Activated CD8-positive, alpha-beta memory T cell treated with anti-CD3 and anti-CD28 coated beads, Interleukin-2, amount 50 U/mL, for 1 hour (primary cell): ENCODE data around the gene LRRC8D.

ENCODE experiments used
- DNase-seq: peaks from one replicate; pipeline ENCODE4 v3.0.0-alpha.2; 2020; ENCODE audit errors: extremely low read depth

Gene LRRC8D

DNA sequence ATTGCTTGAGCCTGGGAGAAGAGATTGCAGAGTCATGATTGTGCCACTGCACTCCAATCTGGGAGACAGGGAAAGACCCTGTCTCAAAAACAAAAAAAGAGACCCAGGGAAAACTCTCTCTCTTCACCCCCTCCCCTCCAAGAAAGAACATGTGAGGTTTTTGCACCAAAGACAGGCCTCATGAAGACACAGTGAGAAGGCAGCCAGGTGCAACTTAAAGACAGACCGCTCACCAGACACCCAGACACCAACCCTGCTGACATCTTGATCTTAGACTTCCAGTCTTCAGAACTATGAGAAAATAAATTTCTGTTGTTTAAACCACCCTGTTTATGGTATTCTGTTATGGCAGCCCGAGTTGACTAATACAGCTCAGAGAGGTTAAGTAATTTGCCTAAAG is 13.3 kb upstream of the LRRC8D start:
- DNase-seq = no peak

DNA sequence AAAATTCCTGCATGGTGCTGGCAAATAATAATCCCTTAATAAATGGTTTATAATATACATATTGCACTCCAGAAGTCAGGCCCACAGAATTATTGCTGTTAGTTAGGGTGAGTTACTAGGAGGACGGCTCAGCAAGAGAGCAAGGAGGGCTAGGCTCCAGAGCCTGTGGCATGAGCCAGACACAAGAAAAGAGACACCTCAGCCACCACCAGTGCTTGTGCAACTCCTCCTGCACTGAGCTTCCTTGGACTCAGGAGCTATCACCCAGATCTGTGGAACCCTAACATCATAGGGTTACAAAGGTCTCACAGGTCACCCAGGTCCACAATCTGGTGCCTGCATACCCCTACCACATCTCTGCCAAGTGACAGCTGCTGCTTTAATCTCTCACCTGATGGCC is 12.8 kb upstream of the LRRC8D start:
- DNase-seq = no peak

DNA sequence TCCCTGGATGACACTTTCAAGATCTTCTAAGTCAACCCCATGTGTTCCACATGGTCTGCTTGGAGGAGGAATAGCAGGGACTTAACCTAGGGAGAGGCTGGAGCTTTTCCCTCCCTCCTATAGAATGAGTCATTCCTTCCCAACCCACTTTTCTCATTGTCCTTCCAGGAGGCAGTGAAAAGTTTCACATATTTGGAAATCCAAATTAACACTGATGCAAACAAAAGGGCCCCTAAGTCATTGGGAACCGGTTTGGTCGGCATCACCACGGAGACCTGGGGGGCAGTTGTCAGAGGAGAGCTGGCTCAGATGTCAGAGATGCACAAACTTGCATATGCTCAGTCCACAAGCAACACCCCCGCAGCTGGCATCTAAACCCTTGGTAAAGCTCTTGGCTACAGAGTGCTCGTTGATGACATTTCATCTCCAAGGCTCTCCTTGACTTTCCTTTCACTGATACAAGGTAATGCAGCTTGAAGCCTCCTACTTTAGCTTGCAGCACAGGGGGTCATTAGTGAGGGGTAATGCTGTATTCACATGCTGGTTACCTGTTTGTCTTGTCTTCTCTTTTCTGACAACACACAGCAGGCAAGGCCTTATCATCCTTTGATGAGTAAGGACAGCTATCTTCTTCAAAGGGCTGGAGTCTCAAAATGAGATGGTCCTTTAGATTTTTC is 12.3 kb upstream of the LRRC8D start:
- no peak for DNase-seq

DNA sequence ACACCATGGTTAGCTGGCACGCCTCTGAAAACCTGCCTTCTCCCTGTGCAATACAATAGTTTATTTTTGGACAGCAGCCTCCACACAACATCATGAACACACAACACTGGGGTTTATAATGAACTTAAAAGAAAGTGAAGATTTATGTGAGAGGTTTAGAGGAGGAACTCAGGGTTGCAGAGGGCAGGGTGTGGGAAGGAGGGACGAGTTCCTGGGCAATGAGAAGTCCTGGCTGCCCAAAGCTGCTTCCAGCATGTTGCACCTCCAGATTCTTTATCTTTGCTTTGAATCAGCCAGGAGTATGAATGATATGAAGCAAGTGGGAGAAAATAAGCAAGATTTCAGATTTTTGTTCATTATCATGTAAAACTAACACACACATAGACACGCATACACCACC is 11.3 kb upstream of the LRRC8D start:
- DNase-seq = no peak

DNA sequence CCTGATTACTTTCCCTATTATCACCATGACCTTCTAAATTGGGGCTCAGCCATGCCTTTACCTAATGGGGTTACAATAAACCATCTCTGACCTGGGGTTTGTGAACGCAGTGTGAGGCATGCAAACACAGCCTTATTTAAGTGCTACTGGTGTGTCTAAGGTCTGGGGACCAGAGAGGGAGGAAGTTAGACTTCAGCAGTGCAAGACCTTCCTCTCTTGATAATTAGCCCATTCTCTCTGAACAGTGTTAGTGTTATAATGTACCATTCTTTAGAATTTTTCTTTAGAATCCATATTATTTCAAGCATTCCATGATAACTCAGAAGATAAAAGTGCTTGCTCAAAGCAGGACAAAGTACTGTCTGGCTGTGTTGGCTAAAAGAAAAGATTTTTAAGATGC is 10.5 kb upstream of the LRRC8D start:
- DNase-seq = no peak

DNA sequence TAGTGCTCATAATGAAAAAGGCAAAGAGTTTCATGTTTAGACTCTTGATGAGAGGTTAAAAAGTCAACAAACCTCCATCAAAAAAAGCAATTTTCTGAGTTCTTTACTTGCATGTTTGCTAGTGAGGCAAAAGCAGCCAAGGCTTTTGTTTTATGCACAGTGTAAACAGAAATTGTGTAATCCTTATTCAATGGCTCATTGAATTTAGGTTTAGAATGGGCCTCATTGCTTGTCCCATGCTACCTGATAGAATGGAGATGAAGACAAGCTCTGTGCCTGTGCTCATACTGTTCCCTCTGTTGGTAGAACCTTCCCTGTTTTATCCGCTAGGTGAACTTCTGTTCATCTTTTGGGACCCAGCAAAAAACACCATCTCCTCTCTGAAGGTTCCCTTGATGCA is 10.0 kb upstream of the LRRC8D start:
- no peak for DNase-seq

DNA sequence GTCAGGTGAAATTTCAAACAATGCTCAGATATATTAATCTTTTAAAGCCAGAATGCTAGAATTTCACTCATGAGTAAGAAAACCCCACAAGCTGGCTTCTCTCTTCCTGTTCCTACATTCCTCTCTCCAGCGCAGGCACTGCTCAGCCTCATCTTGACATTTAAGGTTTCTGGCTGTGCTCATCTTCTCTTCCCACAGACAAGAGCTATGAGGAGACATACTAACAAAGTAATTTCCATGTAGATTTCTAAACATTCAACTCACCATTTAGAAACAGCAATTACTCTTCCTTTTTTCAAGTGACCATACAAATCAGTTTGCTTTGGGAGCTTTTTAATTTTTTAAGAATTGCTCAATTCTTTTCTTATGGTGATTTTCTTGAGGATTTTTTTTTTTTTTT is 7.8 kb upstream of the LRRC8D start:
- no peak for DNase-seq

DNA sequence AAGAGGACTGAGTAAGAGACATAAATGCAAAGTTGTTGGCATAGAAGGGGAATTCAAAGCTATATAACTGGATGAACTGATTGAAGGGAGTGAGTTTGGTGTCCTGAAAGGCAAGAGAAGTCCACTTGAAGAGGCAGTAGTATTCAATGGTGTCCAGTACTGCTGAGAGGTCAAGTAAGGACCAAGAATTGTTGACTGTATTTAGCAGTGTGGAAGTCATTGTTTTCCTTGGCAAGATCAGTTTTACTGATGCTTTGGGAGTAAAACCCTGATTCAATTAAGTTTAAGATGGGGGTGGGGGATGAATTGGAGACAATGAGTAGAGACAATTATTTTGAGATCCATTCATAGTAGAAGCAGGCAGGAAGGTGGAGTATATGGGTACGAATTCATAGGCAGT is 5.8 kb upstream of the LRRC8D start:
- DNase-seq = no peak

DNA sequence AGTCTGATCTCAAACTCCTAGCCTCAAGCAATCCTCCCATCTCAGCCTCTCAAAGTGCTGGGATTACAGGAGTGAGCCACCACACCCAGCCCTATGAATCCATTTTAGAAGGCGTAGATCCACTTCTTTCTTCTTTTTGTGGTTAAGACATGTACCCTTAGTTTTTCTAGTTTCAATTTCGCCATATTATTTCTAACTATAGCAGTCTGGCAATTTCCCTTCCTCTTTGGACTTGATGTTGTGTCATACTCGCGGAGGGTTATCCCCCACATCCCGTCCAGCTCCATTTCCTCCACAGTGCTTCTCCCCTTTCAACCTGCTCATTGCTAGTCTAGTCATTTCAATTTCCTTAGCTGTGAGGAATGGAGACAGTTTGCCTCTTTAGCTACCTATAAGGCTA is 5.2 kb upstream of the LRRC8D start:
- no peak for DNase-seq

DNA sequence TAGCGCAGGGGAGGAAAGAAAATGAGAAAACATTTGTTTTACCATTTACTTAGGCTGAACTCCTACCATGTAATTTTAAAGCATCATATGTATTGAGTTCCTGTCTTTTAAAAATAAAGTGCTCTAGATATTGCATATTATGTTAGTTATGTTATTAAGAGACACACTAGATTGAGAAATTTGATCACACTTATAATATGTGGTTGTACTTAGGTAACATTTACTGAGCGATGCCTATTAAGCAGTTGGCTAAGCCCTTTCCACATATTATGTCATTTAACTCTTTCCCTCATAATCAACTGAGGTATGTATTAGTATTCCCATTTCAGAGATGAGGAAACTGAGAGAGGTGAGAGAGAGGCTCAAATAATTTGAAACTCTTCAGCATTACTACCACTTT is 4.5 kb upstream of the LRRC8D start:
- DNase-seq = no peak

DNA sequence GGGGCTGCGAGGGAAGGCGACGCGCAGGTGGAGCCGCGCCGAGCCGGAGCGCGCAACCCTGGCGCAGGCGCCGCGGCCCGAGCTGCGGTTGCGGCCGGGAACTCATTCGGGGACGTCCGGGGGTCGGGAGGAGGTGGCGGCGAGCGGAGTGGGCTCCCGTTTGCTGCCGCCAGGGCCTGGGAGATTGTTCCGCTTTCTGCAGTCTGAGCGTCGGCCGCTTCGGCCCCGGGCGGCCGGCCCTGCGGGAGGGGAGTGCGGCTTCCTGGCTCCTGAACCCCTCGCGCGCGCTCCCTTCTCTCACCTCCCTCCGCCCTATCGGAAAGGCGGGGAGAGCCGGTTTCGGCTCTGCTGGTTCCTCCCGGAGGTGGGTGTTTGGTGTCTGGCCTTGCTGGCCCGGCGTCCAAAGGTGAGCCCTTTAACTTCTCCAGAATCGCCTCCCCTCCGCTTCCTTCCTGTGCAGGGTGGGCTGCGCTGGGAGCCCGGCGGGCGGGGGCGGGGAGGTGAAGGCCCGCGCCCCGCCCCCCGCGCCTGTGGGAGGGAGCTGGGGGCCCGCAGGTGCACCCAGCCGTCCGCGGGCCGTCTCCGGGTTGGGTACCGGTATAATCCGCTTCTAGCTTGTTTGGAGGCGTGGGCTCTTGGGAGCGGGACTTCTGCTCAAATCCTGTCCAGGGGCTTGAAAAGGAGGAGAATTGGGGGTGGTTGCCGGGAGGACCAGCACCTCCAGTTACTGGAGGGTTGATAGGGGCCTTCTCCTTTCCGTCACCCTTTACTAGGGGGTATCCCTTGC is 683 bp downstream of the LRRC8D start:
- DNase-seq = no peak

DNA sequence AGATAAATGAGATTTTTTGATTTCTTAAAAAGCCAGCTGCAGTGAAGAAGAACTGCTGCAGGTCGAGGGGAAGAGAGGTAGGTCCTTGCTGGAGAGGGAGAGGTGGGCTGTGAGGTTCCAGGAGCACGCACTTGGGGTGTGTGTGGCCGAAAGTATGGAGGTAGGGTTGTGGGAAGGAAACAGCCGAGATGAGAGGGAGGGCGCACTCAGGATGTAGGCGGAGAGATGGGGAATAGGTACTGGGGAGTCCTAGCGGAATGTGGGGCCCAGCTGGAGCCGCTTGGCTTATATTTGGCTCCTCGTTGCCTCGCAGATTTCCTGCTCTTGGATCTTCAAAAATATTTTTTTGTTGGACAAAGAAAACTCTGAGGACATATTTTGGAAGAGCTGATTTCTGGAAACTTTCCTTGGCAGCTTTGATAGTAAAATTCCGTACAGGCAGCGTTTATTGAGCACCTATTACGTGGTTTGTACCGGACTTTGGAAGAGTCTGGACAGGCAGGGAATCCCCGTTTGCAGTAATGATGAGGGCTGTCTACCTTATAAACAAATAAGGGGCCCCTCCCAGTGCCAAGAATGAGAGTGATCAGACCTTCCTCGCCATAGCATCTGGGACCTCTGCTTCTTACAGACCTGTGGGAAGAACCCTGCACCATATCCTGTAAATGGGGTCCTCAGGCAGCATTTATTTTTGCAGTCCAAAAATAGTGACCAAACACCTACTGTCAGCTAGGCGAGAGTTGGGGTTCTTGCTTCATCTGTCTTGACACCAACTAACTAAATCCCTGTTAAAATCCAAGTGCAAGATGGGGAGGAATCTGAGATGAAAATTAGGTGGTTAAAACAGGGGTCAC is 1.5 kb downstream of the LRRC8D start:
- DNase-seq = no peak

DNA sequence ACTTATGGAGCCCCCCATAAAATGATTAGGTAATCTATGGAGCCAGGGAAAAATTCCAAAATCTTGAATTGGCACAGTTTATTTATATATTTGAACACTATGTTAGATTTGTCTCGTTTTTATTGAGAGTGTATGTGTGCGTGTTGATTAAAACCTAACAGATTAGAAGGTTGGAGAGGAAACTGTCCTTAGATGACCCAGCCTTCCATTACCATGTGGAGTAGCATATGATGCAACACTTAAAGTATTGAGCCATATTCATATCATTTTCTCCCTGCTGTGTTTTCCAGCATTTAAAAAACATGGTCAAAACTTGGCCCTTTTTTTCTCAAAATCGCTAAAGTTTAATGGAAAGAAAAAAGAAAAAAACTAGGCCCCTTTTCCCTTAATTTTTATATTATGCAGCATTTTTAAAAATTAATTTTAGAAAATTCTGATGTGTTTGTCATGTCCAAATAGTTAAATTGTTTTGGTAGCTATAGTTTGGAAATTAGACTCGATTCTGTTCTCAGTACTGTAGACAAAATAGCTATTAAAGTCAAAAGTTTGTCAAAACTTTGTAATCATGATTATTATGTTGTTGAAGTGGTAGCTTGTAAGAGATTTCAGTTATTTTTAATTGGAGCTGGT is 2.3 kb downstream of the LRRC8D start:
- DNase-seq = no peak

DNA sequence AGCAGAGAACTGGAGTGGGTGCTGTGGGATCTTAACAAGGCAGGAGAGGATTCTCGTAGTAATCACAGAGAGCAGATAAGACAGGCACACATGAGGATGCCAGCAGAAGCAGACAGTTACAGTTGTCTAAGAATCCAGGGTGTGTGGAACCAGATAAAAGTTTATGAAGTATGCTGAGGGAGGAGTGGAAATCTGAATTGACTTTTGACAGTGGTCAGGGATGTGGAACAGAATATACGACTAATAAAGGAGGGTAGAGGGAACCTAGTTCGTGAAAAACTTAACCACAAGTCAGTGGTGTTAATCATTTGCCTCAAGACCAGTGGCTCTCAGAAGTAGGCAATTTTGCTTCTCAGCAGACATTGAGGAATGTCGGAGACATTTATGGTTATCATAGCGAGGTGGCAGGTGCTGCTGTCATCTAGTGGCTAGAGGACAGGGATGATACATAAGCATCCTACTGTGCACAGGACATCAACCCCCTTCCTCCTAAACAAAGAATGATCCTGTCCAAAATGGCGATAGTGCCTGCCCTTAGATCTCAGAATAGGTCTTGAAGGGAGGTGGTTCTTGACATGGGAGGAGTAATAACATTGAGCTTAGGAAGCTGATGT is 3.0 kb downstream of the LRRC8D start:
- DNase-seq = no peak

DNA sequence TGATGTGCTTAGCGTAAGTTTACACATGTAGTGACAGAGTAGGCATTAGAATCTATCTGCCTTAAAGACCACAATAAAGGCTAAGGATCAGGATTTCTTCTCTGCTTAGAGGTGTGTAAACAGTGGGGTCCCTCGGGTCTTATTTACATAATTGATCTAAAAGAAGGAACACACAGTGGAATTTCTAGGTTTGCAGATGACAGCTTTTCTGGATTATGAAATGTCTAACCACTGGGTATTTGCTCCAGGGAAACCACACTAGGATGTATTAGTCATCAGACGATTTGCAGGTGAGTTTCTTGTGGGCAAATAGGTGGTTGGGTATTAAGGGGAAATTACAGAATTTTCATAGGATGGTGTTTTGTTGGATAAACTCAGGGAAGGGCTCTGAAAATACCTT is 5.8 kb downstream of the LRRC8D start:
- no peak for DNase-seq

DNA sequence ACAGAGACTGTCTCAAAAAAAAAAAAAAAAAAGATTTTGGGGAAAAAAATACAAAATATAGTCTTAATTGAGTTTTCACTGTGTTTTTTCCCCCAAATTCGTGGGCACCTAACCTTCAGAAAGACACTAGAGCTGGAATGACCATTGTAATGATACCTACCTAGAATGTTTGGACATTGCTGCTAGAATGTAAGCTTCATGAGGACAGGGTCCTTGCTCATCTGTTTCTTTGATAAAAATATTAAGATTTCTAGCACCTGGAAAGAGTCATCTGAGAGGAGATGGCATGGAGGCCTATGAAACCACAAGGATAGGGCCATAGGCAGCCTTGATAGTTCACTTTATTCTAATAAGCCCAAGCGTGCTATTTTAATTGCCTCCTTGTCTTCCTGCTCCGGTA is 6.5 kb downstream of the LRRC8D start:
- DNase-seq = no peak

DNA sequence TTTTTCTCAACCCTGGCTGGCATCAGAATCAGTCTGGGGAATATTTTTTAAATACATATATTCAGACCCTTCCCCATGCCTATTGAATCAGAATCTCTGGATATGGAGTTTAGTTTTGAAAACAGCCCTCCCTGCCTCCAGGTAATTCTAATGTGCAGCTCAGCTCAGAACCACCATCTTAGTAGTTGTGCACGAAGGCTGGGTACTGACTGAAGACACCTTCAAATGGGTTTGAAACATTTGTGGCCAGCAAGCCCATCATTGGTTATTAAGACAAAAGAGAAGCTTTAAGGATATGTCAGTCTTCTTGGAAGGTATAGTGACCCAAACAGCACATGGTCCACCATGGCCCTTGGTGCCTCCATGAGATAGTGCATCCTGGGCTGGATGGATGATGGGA is 7.1 kb downstream of the LRRC8D start:
- DNase-seq = no peak

DNA sequence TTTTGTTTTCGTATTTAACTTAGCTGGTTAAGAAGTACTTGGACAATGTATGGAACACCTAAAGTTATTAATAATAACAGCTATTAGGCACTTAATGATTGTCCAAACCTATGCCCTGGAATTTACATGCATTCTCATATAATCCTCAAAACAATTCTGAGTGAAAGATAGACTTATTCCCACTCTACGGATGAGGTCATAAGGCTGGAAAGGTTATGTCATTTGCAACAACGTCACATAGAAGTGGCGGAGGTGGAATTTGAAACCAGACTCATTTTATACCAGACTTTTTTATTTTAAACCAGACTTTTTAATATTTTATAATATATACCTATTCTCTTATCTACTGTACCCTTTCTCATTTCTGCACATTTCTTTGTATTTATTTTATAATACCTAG is 8.4 kb downstream of the LRRC8D start:
- no peak for DNase-seq

DNA sequence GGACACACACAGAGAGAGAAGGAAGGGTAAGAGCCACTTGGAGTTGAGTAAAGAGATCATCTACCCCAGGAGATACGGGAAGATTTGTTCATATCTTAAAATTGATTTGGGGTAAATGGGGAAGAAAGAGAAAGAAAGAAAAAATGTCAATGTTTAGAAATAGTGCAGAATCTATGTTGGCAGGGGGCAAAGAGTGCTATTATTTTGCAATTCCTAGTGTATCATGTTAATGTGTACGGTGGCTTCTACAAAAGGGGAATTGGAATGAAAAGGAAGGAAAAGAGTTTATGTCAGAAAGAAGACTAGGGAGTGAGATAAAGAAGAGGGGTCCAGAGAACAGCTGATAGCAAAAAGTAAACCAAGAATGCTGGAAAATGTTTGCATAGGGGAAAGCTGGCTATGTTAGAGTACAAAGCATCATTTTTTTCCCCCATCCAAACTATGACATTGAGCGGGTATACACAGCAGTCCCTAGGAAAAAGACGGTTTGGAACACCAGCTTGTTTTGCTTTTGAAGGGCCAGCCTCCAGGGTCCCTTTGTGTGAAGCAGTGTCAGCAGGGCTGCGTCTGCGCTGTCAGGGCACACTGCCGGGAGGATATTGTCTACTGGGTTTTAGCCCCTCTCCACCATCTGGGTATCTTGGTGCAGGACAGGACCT is 10.8 kb downstream of the LRRC8D start:
- no peak for DNase-seq

DNA sequence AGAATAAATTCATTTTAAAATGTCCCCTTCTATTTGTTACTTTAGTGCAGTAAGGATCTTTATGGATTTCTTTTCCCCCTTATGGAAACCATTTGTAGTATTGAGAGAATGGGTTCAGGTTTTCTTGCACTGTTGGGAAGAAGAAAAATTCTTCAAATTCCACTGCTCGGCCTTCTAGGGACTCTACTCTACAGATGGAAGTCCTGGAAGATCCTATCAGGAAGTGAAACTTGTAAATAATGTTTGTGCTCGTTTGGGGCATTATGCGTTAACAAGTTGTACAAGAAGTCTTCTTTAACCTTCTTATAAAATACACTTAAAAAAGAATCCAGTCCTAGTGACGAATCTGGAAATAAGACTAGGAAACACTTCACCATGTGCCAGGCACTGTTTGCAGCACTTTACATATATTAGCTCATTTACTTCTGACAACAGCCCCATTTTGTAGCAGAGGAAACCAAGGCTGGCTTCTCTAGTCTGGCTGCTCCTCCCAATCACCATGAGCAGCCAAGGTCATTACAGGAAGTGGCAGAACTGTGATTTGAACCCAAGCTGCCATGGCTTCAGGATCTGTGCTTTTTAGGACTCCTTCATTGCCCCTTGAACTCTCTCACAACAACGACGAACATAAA is 11.8 kb downstream of the LRRC8D start:
- DNase-seq = no peak
